OCI-LY3 (cell line): ENCODE measurements around the gene MTA2.
"Not testable (repeated sequence)": the region's sequence is repeated elsewhere in the genome, so short reads cannot be mapped to it uniquely, and the experiment has no call there.

Experiments
- H2AFZ ChIP-seq: fragments of 200-600, 300-600 bp; shearing (Covaris generic); 2 replicates; pipeline ENCODE4 v1.6.0; 2014; ENCODE audit warnings: antibody characterized with exemption, low read depth, low read length
- H3K27ac ChIP-seq: fragments of 200-600, 300-600 bp; sonication (generic); 2 replicates; pipeline ENCODE4 v1.5.1; 2014; ENCODE audit warnings: mild to moderate bottlenecking, low read length, moderate library complexity, mixed read lengths
- H3K27me3 ChIP-seq: fragments of 200-600, 300-600 bp; sonication (generic); 2 replicates; pipeline ENCODE4 v1.6.1; 2014; ENCODE audit warnings: low read depth, low read length, mixed read lengths
- H3K36me3 ChIP-seq: fragments of 200-600, 300-600 bp; sonication (generic); replicated peaks from 2 replicates; pipeline ENCODE3; 2014; ENCODE audit warnings: low read depth, low read length, mixed read lengths
- H3K4me1 ChIP-seq: fragments of 300-600, 200-600 bp; sonication (generic); 2 replicates; pipeline ENCODE4 v1.6.1; 2014; ENCODE audit warnings: low read length, mixed read lengths
- H3K4me2 ChIP-seq: fragments of 200-600, 300-600 bp; sonication (generic); 2 replicates; pipeline ENCODE4 v1.6.1; 2014; ENCODE audit warnings: low read length, mixed read lengths
- H3K4me3 ChIP-seq: fragments of 300-600, 200-600 bp; sonication (generic); 2 replicates; pipeline ENCODE4 v1.5.1; 2014; ENCODE audit warnings: antibody characterized with exemption, mild to moderate bottlenecking, low read length, moderate library complexity
- H3K79me2 ChIP-seq: fragments of 300-600, 200-600 bp; shearing (Covaris generic); 2 replicates; pipeline ENCODE4 v1.6.1; 2014; ENCODE audit warnings: mild to moderate bottlenecking, low read length, mixed read lengths
- H3K9ac ChIP-seq: fragments of 300-600, 200-600 bp; shearing (Covaris generic); 2 replicates; pipeline ENCODE4 v1.6.0; 2014; ENCODE audit warnings: mild to moderate bottlenecking, low read length, moderate library complexity
- H3K9me3 ChIP-seq: fragments of 200-600, 300-600 bp; shearing (Covaris generic); 2 replicates; pipeline ENCODE4 v1.6.1; 2014; ENCODE audit warnings: low read length, mixed read lengths; ENCODE audit not compliant: insufficient read depth
- H4K20me1 ChIP-seq: fragments of 200-600, 300-600 bp; sonication (generic); 2 replicates; pipeline ENCODE4 v1.6.1; 2016; ENCODE audit warnings: low read length, mixed read lengths; ENCODE audit not compliant: insufficient read depth
- CTCF ChIP-seq: fragments of 200-600, 300-600 bp; sonication (generic); IDR thresholded peaks from 2 replicates; pipeline ENCODE4 v1.5.1; 2014; ENCODE audit warnings: antibody characterized with exemption, low read length, low read depth
- EZH2phosphoT487 ChIP-seq: fragments of 200-600 bp; shearing (Covaris generic); IDR thresholded peaks from 2 replicates; pipeline ENCODE4 v1.6.1; 2018; ENCODE audit warnings: antibody characterized with exemption, mixed run types, low read depth

MTA2 gene

GRCh38 chr11:62588966-62589637 is 12.6 kb downstream of the MTA2 start:
- peaks cover 43% of the 10 kb centered on the region for H3K79me2 ChIP-seq
- H3K9ac ChIP-seq, result no peak overlapping the region

DNA sequence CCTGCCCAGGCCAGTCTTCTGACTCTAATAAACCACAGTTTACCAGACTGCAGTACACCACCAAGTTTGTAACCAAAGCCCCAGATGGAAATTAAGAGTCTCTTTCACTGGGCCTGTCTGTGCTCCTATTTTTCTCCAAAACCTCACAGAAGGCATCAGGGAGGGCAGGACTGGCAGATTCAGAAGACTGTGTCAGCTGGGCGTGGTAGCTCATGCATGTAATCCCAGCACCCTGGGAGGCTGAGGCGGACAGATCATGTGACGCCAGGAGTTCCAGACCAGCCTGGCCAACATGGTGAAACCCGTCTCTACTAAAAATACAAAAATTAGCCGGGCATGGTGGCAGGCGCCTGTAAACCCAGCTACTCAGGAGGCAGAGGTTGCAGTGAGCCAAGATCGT is 16.3 kb downstream of the MTA2 start:
- peaks cover 33% of the 10 kb centered on the region for H3K79me2 ChIP-seq
- peaks cover 44% of the 10 kb centered on the region for H3K36me3 ChIP-seq
- not testable (repeated sequence) for H3K9me3 ChIP-seq, H3K27ac ChIP-seq, H3K27me3 ChIP-seq, H2AFZ ChIP-seq, H3K9ac ChIP-seq, H4K20me1 ChIP-seq, H3K4me1 ChIP-seq, H3K4me2 ChIP-seq, H3K4me3 ChIP-seq

More at GRCh38 chr11:62588966-62589637, 12.6 kb downstream of the MTA2 start:
- Histone ChIP-seq H3K36me3 (peaks cover 31% of the 10 kb centered on the region), H3K4me3 (no peak overlapping the region), H3K27me3 (no peaks in the 10 kb centered on the region), H3K9me3 (no peaks in the 10 kb centered on the region), H2AFZ (no peak overlapping the region), H3K4me2 (no peak overlapping the region), H4K20me1 (no peaks in the 10 kb centered on the region), H3K4me1 (peaks cover 23% of the 10 kb centered on the region), H3K27ac (no peak overlapping the region)
- TF ChIP-seq CTCF (peak; percentile 34; the same call in 1 of the 2 replicates), EZH2phosphoT487 (no peak)

DNA sequence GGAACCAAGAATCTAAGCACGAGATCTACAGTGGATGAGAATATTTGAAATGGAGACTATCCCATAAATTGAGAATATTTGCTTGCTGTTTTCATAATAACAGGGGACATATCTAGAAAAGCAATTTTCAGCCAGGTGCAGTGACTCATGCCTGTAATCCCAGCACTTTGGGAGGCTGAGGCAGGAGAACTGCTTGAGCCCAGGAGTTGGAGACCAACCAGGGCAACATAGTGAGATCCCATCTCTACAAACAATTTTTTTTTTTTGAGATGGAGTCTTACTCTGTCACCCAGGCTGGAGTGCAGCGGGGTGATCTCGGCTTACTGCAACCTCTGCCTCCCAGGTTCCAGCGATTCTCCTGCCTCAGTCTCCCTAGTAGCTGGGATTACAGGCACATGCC is 19.9 kb downstream of the MTA2 start:
- H3K9me3 ChIP-seq, H4K20me1 ChIP-seq, H3K27ac ChIP-seq, H3K4me1 ChIP-seq, H3K27me3 ChIP-seq, H3K4me2 ChIP-seq, H3K4me3 ChIP-seq, H3K9ac ChIP-seq, H2AFZ ChIP-seq: not testable (repeated sequence)
- H3K79me2 ChIP-seq, result peaks cover 12% of the 10 kb centered on the region; the same call in 1 of the 2 replicates
- peaks cover 52% of the 10 kb centered on the region for H3K36me3 ChIP-seq

- Histone ChIP-seq H2AFZ (no peak overlapping the region), H3K27ac (no peak overlapping the region), H4K20me1 (no peaks in the 10 kb centered on the region), H3K4me2 (no peak overlapping the region), H3K9ac (no peak overlapping the region), H3K79me2 (peaks cover 12% of the 10 kb centered on the region; the same call in 1 of the 2 replicates), H3K9me3 (no peaks in the 10 kb centered on the region), H3K27me3 (no peaks in the 10 kb centered on the region), H3K36me3 (peaks cover 55% of the 10 kb centered on the region), H3K4me3 (no peak overlapping the region), H3K4me1 (no peaks in the 10 kb centered on the region)
- no peak for TF ChIP-seq CTCF
- TF ChIP-seq EZH2phosphoT487, result no peak
These were observed 20.5 kb downstream of the MTA2 start for GRCh38 chr11:62580959-62581715.

DNA sequence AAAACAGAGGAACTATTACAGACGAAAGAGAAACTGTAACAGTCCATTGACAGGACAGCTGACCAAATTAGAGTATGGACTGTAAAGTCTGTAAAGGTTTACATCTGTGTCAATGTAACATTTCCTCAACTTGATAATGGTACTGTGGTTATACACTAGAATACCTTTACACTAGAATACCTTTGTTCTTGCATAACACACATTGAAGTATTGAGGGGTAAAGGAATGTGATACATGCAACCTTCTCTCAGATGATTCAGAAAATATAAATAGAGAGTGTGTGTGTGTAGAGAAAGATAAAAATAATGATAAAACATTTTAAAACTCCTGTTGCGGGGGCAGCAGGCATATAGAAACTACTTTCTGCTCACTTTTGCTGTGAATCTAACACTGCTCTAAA is 22.4 kb downstream of the MTA2 start:
- Histone ChIP-seq H3K9me3 (no peaks in the 10 kb centered on the region), H3K4me2 (no peak overlapping the region), H3K4me3 (no peak overlapping the region), H3K27ac (no peak overlapping the region), H3K9ac (no peak overlapping the region), H2AFZ (no peak overlapping the region), H4K20me1 (no peaks in the 10 kb centered on the region), H3K4me1 (peaks cover 8% of the 10 kb centered on the region), H3K36me3 (peaks cover 58% of the 10 kb centered on the region), H3K27me3 (no peaks in the 10 kb centered on the region), H3K79me2 (peaks cover 11% of the 10 kb centered on the region)
- no peak for TF ChIP-seq CTCF
- no peak for TF ChIP-seq EZH2phosphoT487
